ENCODE results near the gene EFCAB6.

EFCAB6 gene

GRCh38 chr22:43853328-43853931, 41.3 kb upstream of the EFCAB6 start:
- no peak overlapping the region for H3K4me3 ChIP-seq (ENCODE audit: low read depth, low read length)
- ChIA-PET POLR2A (no interaction called here), CTCF (no interaction called here)
- no peak for DNase-seq (ENCODE audit: low read depth, low spot score)
- no peak for TF ChIP-seq CTCF (IDR thresholded peaks at IDR 0.05; ENCODE audit: insufficient read depth, low read length, missing control alignments)

- ChIA-PET POLR2A (no interaction called here), CTCF (no interaction called here)
- DNase-seq (ENCODE audit: low read depth, low spot score), result no peak
- no peak for TF ChIP-seq CTCF (IDR thresholded peaks at IDR 0.05; ENCODE audit: insufficient read depth, low read length, missing control alignments)
- H3K4me3 ChIP-seq (ENCODE audit: low read depth, low read length), result no peak overlapping the region
Observed at GRCh38 chr22:43852573-43853327, 40.6 kb upstream of the EFCAB6 start.

GRCh38 chr22:43851979-43852307, 39.8 kb upstream of the EFCAB6 start:
- no peak for TF ChIP-seq CTCF (IDR thresholded peaks at IDR 0.05; ENCODE audit: insufficient read depth, low read length, missing control alignments)
- no peak overlapping the region for H3K4me3 ChIP-seq (ENCODE audit: low read depth, low read length)
- ChIA-PET POLR2A (no interaction called here), CTCF (no interaction called here)
- DNase-seq (ENCODE audit: low read depth, low spot score), result no peak

- no peak for TF ChIP-seq CTCF (IDR thresholded peaks at IDR 0.05; ENCODE audit: insufficient read depth, low read length, missing control alignments)
- DNase-seq (ENCODE audit: low read depth, low spot score), result no peak
- POLR2A ChIA-PET, result no interaction called here
- H3K4me3 ChIP-seq (ENCODE audit: low read depth, low read length), result no peak overlapping the region
- CTCF ChIA-PET, result no interaction called here
Observed at GRCh38 chr22:43851058-43851978, 39.2 kb upstream of the EFCAB6 start.

- ChIA-PET CTCF (interaction anchor here (1.4 kb wide), 1 partner anchor 34 kb away, joined by 5 read pairs; no protein-coding TSS in a partner anchor), POLR2A (no interaction called here)
- no peak for DNase-seq (ENCODE audit: low read depth, low spot score)
- no peak overlapping the region for H3K4me3 ChIP-seq (ENCODE audit: low read depth, low read length)
- no peak for TF ChIP-seq CTCF (IDR thresholded peaks at IDR 0.05; ENCODE audit: insufficient read depth, low read length, missing control alignments)
Observed at GRCh38 chr22:43850529-43850928, 38.4 kb upstream of the EFCAB6 start.

GRCh38 chr22:43849731-43850130, 37.6 kb upstream of the EFCAB6 start:
- no peak for TF ChIP-seq CTCF (IDR thresholded peaks at IDR 0.05; ENCODE audit: insufficient read depth, low read length, missing control alignments)
- CTCF ChIA-PET, result interaction anchor here (0.6 to 1.4 kb wide), 4 partner anchors 10 to 631 kb away, joined by 3 to 5 read pairs (median 3); no protein-coding TSS in a partner anchor
- no peak overlapping the region for H3K4me3 ChIP-seq (ENCODE audit: low read depth, low read length)
- POLR2A ChIA-PET, result no interaction called here
- DNase-seq (ENCODE audit: low read depth, low spot score), result no peak

Data from AG04449 (cell line).